Astrocyte (in vitro differentiated cells and primary cell): ENCODE results near the gene CFAP73. TPM values are rescaled to one million over a fixed set of nuclear protein-coding genes. Genes with fewer than 3 reads are reported as not detected.

Source experiments
- DNase-seq: peaks from one replicate; pipeline ENCODE4 v3.0.0-alpha.2; 2010; ENCODE audit warnings: low read depth
- FAIRE-seq: peaks from 2 replicates; lab custom pipeline; 2011; peaks lifted over from hg19 to GRCh38; lab: Jason Lieb, UNC
- H2AFZ ChIP-seq: 2 replicates; pipeline ENCODE4 v1.6.0; 2012; ENCODE audit warnings: low read depth, low read length, inconsistent platforms
- H3K27ac ChIP-seq: 2 replicates; pipeline ENCODE4 v1.5.1; 2011; ENCODE audit warnings: low read depth, low read length, inconsistent platforms
- H3K27me3 ChIP-seq: 2 replicates; pipeline ENCODE4 v1.6.0; 2011; ENCODE audit warnings: low read length, inconsistent platforms; ENCODE audit not compliant: insufficient read depth
- H3K36me3 ChIP-seq: 2 replicates; pipeline ENCODE4 v1.5.1; 2011; ENCODE audit warnings: low read length, inconsistent platforms; ENCODE audit not compliant: insufficient read depth
- H3K4me1 ChIP-seq: 2 replicates; pipeline ENCODE4 v1.5.1; 2011; ENCODE audit warnings: low read length, inconsistent platforms; ENCODE audit not compliant: insufficient read depth
- H3K4me2 ChIP-seq: 2 replicates; pipeline ENCODE4 v1.6.0; 2012; ENCODE audit warnings: low read length, inconsistent platforms
- H3K4me3 ChIP-seq: 2 replicates; pipeline ENCODE4 v1.5.1; 2011; ENCODE audit warnings: low read depth, mild to moderate bottlenecking, low read length, inconsistent platforms; ENCODE audit not compliant: insufficient read depth
- H3K79me2 ChIP-seq: 2 replicates; pipeline ENCODE4 v1.6.0; 2012; ENCODE audit warnings: mild to moderate bottlenecking, low read length, inconsistent platforms; ENCODE audit not compliant: insufficient read depth
- H3K9ac ChIP-seq: 2 replicates; pipeline ENCODE4 v1.6.0; 2012; ENCODE audit warnings: mild to moderate bottlenecking, low read length, inconsistent platforms
- H3K9me3 ChIP-seq: 2 replicates; pipeline ENCODE4 v1.5.1; 2012; ENCODE audit warnings: low read depth, mild to moderate bottlenecking, low read length, inconsistent platforms; ENCODE audit not compliant: insufficient read depth
- H4K20me1 ChIP-seq: 2 replicates; pipeline ENCODE4 v1.6.0; 2012; ENCODE audit warnings: low read length, inconsistent platforms; ENCODE audit not compliant: insufficient read depth
- H3K27ac Mint-ChIP-seq: one replicate; pipeline ENCODE4 v1.8.0; 2021; ENCODE audit warnings: mild to moderate bottlenecking, mixed read lengths; ENCODE audit not compliant: unreplicated experiment
- H3K27me3 Mint-ChIP-seq: one replicate; pipeline ENCODE4 v1.8.0; 2021; ENCODE audit warnings: low read depth, mixed read lengths; ENCODE audit not compliant: unreplicated experiment
- H3K36me3 Mint-ChIP-seq: one replicate; pipeline ENCODE4 v1.8.0; 2021; ENCODE audit warnings: low read depth, mixed read lengths; ENCODE audit not compliant: unreplicated experiment
- H3K4me1 Mint-ChIP-seq: one replicate; pipeline ENCODE4 v1.8.0; 2021; ENCODE audit warnings: low read depth, mixed read lengths; ENCODE audit not compliant: unreplicated experiment
- H3K4me3 Mint-ChIP-seq: one replicate; pipeline ENCODE4 v1.8.0; 2021; ENCODE audit warnings: mild to moderate bottlenecking, moderate library complexity, mixed read lengths; ENCODE audit not compliant: unreplicated experiment
- H3K9me3 Mint-ChIP-seq: one replicate; pipeline ENCODE4 v1.8.0; 2021; ENCODE audit warnings: mild to moderate bottlenecking, mixed read lengths; ENCODE audit not compliant: unreplicated experiment
- CTCF ChIP-seq: IDR thresholded peaks from 2 replicates; pipeline ENCODE4 v1.5.1; 2011; ENCODE audit warnings: low read depth, mild to moderate bottlenecking, inconsistent platforms, low read length, moderate library complexity; ENCODE audit not compliant: insufficient read depth
- EZH2 ChIP-seq: IDR thresholded peaks from 2 replicates; pipeline ENCODE4 v1.6.1; 2012; ENCODE audit warnings: mild to moderate bottlenecking, low read length, inconsistent platforms; ENCODE audit not compliant: insufficient read depth
- total RNA-seq: library from RNA; stranded (reverse); gene quantifications from 2 replicates; pipeline ENCODE4 v1.2.1, GENCODE V29; 2021

Gene CFAP73
- total RNA-seq, 1 donor from 2014 or later, result not detected

- no peak for TF ChIP-seq EZH2
- TF ChIP-seq CTCF, result no peak
- peaks cover 4% of the 10 kb centered on the region for H3K9me3 Mint-ChIP-seq
- Histone ChIP-seq H3K4me2 (no peak overlapping the region), H3K27ac (no peak overlapping the region), H3K4me3 (no peak overlapping the region), H2AFZ (no peak overlapping the region), H3K9ac (no peak overlapping the region), H3K9me3 (no peaks in the 10 kb centered on the region), H3K79me2 (no peaks in the 10 kb centered on the region), H3K36me3 (no peaks in the 10 kb centered on the region), H4K20me1 (no peaks in the 10 kb centered on the region), H3K27me3 (no peaks in the 10 kb centered on the region), H3K4me1 (peaks cover 6% of the 10 kb centered on the region)
- DNase-seq, result no peak
- no peak overlapping the region for H3K4me3 Mint-ChIP-seq
- no peak overlapping the region for H3K27ac Mint-ChIP-seq
- H3K4me1 Mint-ChIP-seq, result peaks cover 2% of the 10 kb centered on the region
- peaks cover 6% of the 10 kb centered on the region for H3K27me3 Mint-ChIP-seq
- FAIRE-seq, result no peak
- no peaks in the 10 kb centered on the region for H3K36me3 Mint-ChIP-seq
These were observed 4.7 kb upstream of the CFAP73 start for GRCh38 chr12:113144806-113145205.

- Mint-ChIP-seq H3K27ac (no peak overlapping the region), H3K36me3 (no peaks in the 10 kb centered on the region), H3K4me1 (peaks cover 4% of the 10 kb centered on the region), H3K27me3 (peaks cover 10% of the 10 kb centered on the region), H3K9me3 (peaks cover 4% of the 10 kb centered on the region), H3K4me3 (no peak overlapping the region)
- H3K27me3 ChIP-seq, result no peaks in the 10 kb centered on the region
- DNase-seq (no peak), FAIRE-seq (no peak)
- H3K9ac ChIP-seq, result no peak overlapping the region
- no peaks in the 10 kb centered on the region for H3K9me3 ChIP-seq
- no peaks in the 10 kb centered on the region for H3K36me3 ChIP-seq
- H3K4me1 ChIP-seq, result peaks cover 10% of the 10 kb centered on the region
- H3K79me2 ChIP-seq, result no peaks in the 10 kb centered on the region
- no peak overlapping the region for H3K27ac ChIP-seq
- no peak for TF ChIP-seq EZH2
- TF ChIP-seq CTCF, result no peak
- no peak overlapping the region for H3K4me2 ChIP-seq
- H3K4me3 ChIP-seq, result no peak overlapping the region
- no peak overlapping the region for H2AFZ ChIP-seq
- no peaks in the 10 kb centered on the region for H4K20me1 ChIP-seq
These were observed 3.6 kb upstream of the CFAP73 start for GRCh38 chr12:113145720-113146551.

GRCh38 chr12:113146999-113147398 lies 2.5 kb upstream of the CFAP73 start:
- Mint-ChIP-seq H3K36me3 (no peaks in the 10 kb centered on the region), H3K4me1 (peaks cover 4% of the 10 kb centered on the region), H3K9me3 (peaks cover 4% of the 10 kb centered on the region), H3K27me3 (peaks cover 14% of the 10 kb centered on the region), H3K4me3 (no peak overlapping the region), H3K27ac (no peak overlapping the region)
- FAIRE-seq (no peak), DNase-seq (no peak)
- no peak overlapping the region for H2AFZ ChIP-seq
- peaks cover 10% of the 10 kb centered on the region for H3K4me1 ChIP-seq
- no peaks in the 10 kb centered on the region for H3K36me3 ChIP-seq
- H3K4me2 ChIP-seq, result no peak overlapping the region
- H3K27ac ChIP-seq, result no peak overlapping the region
- no peaks in the 10 kb centered on the region for H3K79me2 ChIP-seq
- TF ChIP-seq CTCF (no peak), EZH2 (no peak)
- H3K4me3 ChIP-seq, result no peak overlapping the region
- H4K20me1 ChIP-seq, result no peaks in the 10 kb centered on the region
- no peaks in the 10 kb centered on the region for H3K9me3 ChIP-seq
- H3K9ac ChIP-seq, result no peak overlapping the region
- H3K27me3 ChIP-seq, result peaks cover 4% of the 10 kb centered on the region
